HepG2 (cell line): ENCODE data around the gene DAPK1. TPM values are rescaled to one million over a fixed set of nuclear protein-coding genes. Genes with fewer than 3 reads are reported as not detected.

Experiments used
- ATAC-seq: fragments of 200-7000 bp; cut with Tn5 transposase; 3 replicates; pipeline ENCODE4 v1.9.1; 2020; ENCODE audit warnings: mild to moderate bottlenecking, moderate library complexity
- BruUV-seq: library from RNA; stranded (reverse); fragments of 400-500 nt; replicated peaks from 2 replicates; lab custom pipeline; 2021; lab: Mats Ljungman, UMichigan
- CTCF ChIA-PET: fragments of 300-600 bp; formaldehyde crosslinking; extraction: SDS; loops from one replicate; lab custom pipeline; 2021; ENCODE audit warnings: low total read pairs, inconsistent platforms, low intra/inter-chr PET ratio; lab: Yijun Ruan, JAX
- POLR2A ChIA-PET: fragments of 350-600 bp; sonication (Branson Sonifier 250); formaldehyde crosslinking; loops from one replicate; lab custom pipeline; 2020; ENCODE audit warnings: antibody characterized with exemption, inconsistent platforms; lab: Yijun Ruan, JAX
- DNase-seq: peaks from one replicate; pipeline ENCODE4 v3.0.0-alpha.2; 2015; ENCODE audit warnings: low spot score
- FAIRE-seq: peaks from 3 replicates; lab custom pipeline; 2011; peaks lifted over from hg19 to GRCh38; lab: Jason Lieb, UNC
- H2AFZ ChIP-seq: one replicate; pipeline ENCODE4 v1.6.1; 2011; ENCODE audit warnings: low read length, inconsistent platforms
- H3K27ac ChIP-seq: fragments of 300-600 bp; 3 replicates; pipeline ENCODE4 v1.8.0; 2011; ENCODE audit warnings: mixed run types, mild to moderate bottlenecking, mixed read lengths, low read length, inconsistent platforms; ENCODE audit not compliant: insufficient read depth; ENCODE audit errors: extremely low read length
- H3K27me3 ChIP-seq, 2 experiments: fragments of 200-600 bp in 1 of 2; 2 replicates in 1 of 2; 3 replicates in 1 of 2; pipeline versions ENCODE4 v1.6.0 to v1.8.0; 2011; ENCODE audit warnings: low read length in 2 of 2, mild to moderate bottlenecking in 2 of 2, moderate library complexity in 2 of 2, inconsistent platforms in 1 of 2; ENCODE audit not compliant: insufficient read depth in 2 of 2, control insufficient read depth in 1 of 2
- H3K36me3 ChIP-seq, 2 experiments: fragments of 200-600 bp in 1 of 2; replicated peaks in 1 of 2; 2 replicates in 1 of 2; 3 replicates in 1 of 2; pipeline versions ENCODE4 v1.5.1 to v1.8.0; 2011; ENCODE audit warnings: low read length in 2 of 2, inconsistent platforms in 1 of 2; ENCODE audit not compliant: insufficient read depth in 2 of 2, control insufficient read depth in 1 of 2
- H3K4me1 ChIP-seq: 2 replicates; pipeline ENCODE4 v1.5.1; 2012; ENCODE audit warnings: low read length, inconsistent platforms; ENCODE audit not compliant: insufficient read depth
- H3K4me2 ChIP-seq: 2 replicates; pipeline ENCODE4 v1.6.0; 2011; ENCODE audit warnings: low read depth, low read length, inconsistent platforms
- H3K4me3 ChIP-seq, 3 experiments: fragments of 200-600 bp in 1 of 3; sonication (generic), shearing (Covaris generic) in 1 of 3; replicated peaks in 1 of 3; 2 replicates each; pipeline ENCODE4 v1.5.1; 2011 to 2016; ENCODE audit warnings: low read length in 3 of 3, inconsistent platforms in 2 of 3, low read depth in 2 of 3, mild to moderate bottlenecking in 2 of 3, control low read depth in 1 of 3, mixed read lengths in 1 of 3; ENCODE audit not compliant: insufficient read depth in 1 of 3
- H3K79me2 ChIP-seq: one replicate; pipeline ENCODE4 v1.6.1; 2011; ENCODE audit warnings: low read length, inconsistent platforms; ENCODE audit not compliant: insufficient read depth
- H3K9ac ChIP-seq: 2 replicates; pipeline ENCODE4 v1.6.0; 2011; ENCODE audit warnings: mild to moderate bottlenecking, low read depth, low read length, inconsistent platforms; ENCODE audit not compliant: insufficient read depth
- H3K9me3 ChIP-seq: 2 replicates; pipeline ENCODE4 v1.5.1; 2012; ENCODE audit warnings: mild to moderate bottlenecking, low read length
- H4K20me1 ChIP-seq: 2 replicates; pipeline ENCODE4 v1.6.0; 2011; ENCODE audit warnings: inconsistent platforms, mild to moderate bottlenecking, low read length, moderate library complexity; ENCODE audit not compliant: insufficient read depth
- ATF1 ChIP-seq: IDR thresholded peaks from 2 replicates; pipeline ENCODE4 v1.6.1; 2016; ENCODE audit warnings: mild to moderate bottlenecking, control low read depth
- ATRX ChIP-seq: sonication (generic); formaldehyde crosslinking; IDR thresholded peaks from 2 replicates; pipeline ENCODE4 v1.4.0; 2020; ENCODE audit warnings: missing genetic modification reagents, borderline replicate concordance
- CEBPG ChIP-seq: IDR thresholded peaks from 2 replicates; pipeline ENCODE4 v1.6.1; 2016
- CENPX ChIP-seq: sonication (generic); formaldehyde crosslinking; IDR thresholded peaks from 2 replicates; pipeline ENCODE4 v1.9.0; 2021; ENCODE audit warnings: mild to moderate bottlenecking, missing genetic modification reagents, moderate library complexity
- FOXA3 ChIP-seq: IDR thresholded peaks from 2 replicates; pipeline ENCODE4 v1.6.1; 2016; ENCODE audit warnings: missing genetic modification reagents, missing compliant biosample characterization
- GABPA ChIP-seq, 2 experiments: IDR thresholded peaks; 2 replicates each; pipeline ENCODE4 v1.6.1; 2011 to 2016; ENCODE audit warnings: low read depth in 2 of 2, low read length in 1 of 2, missing biosample characterization in 1 of 2, missing genetic modification characterization in 1 of 2
- MYNN ChIP-seq: sonication (generic); formaldehyde crosslinking; IDR thresholded peaks from 2 replicates; pipeline ENCODE4 v1.4.0; 2020; ENCODE audit warnings: mild to moderate bottlenecking, low read depth, missing genetic modification reagents
- POLR2AphosphoS5 ChIP-seq: IDR thresholded peaks from 2 replicates; pipeline ENCODE4 v1.6.1; 2012; ENCODE audit warnings: low read depth, low read length
- RORA ChIP-seq: sonication (generic); formaldehyde crosslinking; IDR thresholded peaks from 2 replicates; pipeline ENCODE4 v1.5.0; 2020; ENCODE audit warnings: mild to moderate bottlenecking, missing genetic modification reagents, moderate library complexity
- SRSF9 ChIP-seq: fragments of 200-400 bp; formaldehyde crosslinking; IDR thresholded peaks from 2 replicates; pipeline ENCODE4 v1.6.1; 2018; ENCODE audit warnings: borderline replicate concordance, mild to moderate bottlenecking, low read depth, low read length; ENCODE audit not compliant: insufficient read depth, poor library complexity, severe bottlenecking
- ZNF160 ChIP-seq: sonication (generic); formaldehyde crosslinking; IDR thresholded peaks from 2 replicates; pipeline ENCODE4 v1.8.0; 2022; ENCODE audit warnings: mild to moderate bottlenecking, inconsistent platforms, missing genetic modification reagents
- ZNF253 ChIP-seq: sonication (generic); formaldehyde crosslinking; IDR thresholded peaks from 2 replicates; pipeline ENCODE4 v1.8.0; 2022; ENCODE audit warnings: mild to moderate bottlenecking, missing genetic modification reagents, borderline replicate concordance
- ZNF441 ChIP-seq: sonication (generic); formaldehyde crosslinking; IDR thresholded peaks from 2 replicates; pipeline ENCODE4 v1.7.0; 2021; ENCODE audit warnings: missing genetic modification reagents, borderline replicate concordance
- ZNF589 ChIP-seq: sonication (generic); formaldehyde crosslinking; conservative IDR thresholded peaks from 2 replicates; pipeline ENCODE4 v1.8.0; 2022; ENCODE audit warnings: mild to moderate bottlenecking, moderate library complexity, missing genetic modification reagents
- WGBS: methylation state at CpG from one replicate; pipeline ENCODE4 v1.1.6; 2017; ENCODE audit warnings: low lambda C conversion rate; 5-methylcytosine and 5-hydroxymethylcytosine counted together
- in situ Hi-C: cut with HindIII; loops from 2 replicates; pipeline ENCODE4 v1.10.0; 2017; ENCODE audit warnings: low pct_unique_long_range_greater_than_20kb; ENCODE audit not compliant: extremely low pct_ligation_motif_present
- intact Hi-C: fragments of 100-400 bp; cut with micrococcal nuclease; formaldehyde crosslinking; loops from one replicate; pipeline ENCODE4 v1.10.0; 2022; ENCODE audit not compliant: unreplicated experiment
- polyA plus RNA-seq, 8 experiments: library from polyadenylated mRNA; depleted of rRNA in 3 of 8; stranded (reverse) in 7 of 8; unstranded in 1 of 8; fragments of >200 nt; fragmentation: Illumina TruSeq in 4 of 8; extraction: Trizol in 4 of 8; gene quantifications; 2 replicates each; pipeline versions ENCODE4 v1.2.1 to v1.2.3, GENCODE V29; 2011 to 2016; ENCODE audit warnings: low read depth in 4 of 8, missing spikeins in 1 of 8, mixed read lengths in 1 of 8; ENCODE audit not compliant: insufficient read depth in 1 of 8
- total RNA-seq, 5 experiments: library from RNA; depleted of rRNA; stranded (reverse); fragments of >200 nt; fragmentation: Illumina TruSeq; extraction: Trizol; gene quantifications; 2 replicates each; pipeline ENCODE4 v1.2.3, GENCODE V29; 2016; ENCODE audit warnings: low read depth in 1 of 5
- TF ChIP-seq, protein P1 (sequence below): sonication (generic); formaldehyde crosslinking; IDR thresholded peaks from 2 replicates; pipeline ENCODE4 v1.4.0; 2020; ENCODE audit warnings: missing genetic modification reagents
- TF ChIP-seq, protein P2 (sequence below): sonication (generic); formaldehyde crosslinking; IDR thresholded peaks from 2 replicates; pipeline ENCODE4; 2020; ENCODE audit warnings: missing genetic modification reagents, mild to moderate bottlenecking, borderline replicate concordance

The DAPK1 gene
- total and polyA plus RNA-seq, 2 of the 13 experiments (the other 11 are each of a cell fraction or from before 2014, with no cell fraction given) = 35.7 to 35.9 TPM

DNA sequence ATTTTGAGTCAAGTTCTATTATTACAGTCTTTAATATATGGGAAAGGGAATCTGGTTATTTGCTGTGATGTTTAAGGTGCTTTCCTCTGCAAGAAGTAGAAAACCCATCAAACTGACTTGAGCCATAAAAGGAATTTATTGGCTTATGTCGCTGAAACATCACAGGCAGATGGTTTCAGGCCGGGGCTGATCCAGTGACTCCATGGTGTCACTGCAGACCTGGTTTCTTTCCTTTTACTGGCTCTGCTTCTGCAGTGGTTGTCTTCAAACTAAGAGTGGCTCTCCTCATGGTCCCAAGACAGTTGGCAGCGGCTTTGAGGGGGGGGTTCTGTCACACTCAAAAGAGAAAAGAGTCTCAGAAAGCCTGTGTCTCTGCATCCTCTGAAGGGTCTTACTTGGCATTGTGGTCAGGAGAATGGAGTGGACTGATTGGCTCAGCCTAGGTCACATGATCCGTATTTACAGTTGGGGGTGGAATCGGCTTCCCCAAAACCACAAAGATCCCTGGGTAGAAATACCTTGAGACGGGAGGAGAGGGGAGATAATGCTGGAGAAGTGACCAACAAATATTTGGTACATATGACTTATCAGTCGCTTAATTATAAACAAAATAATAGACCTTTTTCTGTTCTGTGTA lies 106.3 kb downstream of the DAPK1 start:
- Histone ChIP-seq H3K4me3 (no peak overlapping the region), H3K79me2 (peaks cover 2% of the 10 kb centered on the region), H3K9me3 (no peaks in the 10 kb centered on the region), H3K9ac (no peak overlapping the region), H4K20me1 (no peaks in the 10 kb centered on the region), H3K4me1 (peaks cover 41% of the 10 kb centered on the region), H3K4me2 (no peak overlapping the region), H3K27ac (no peak overlapping the region), H2AFZ (no peak overlapping the region), H3K36me3 (peaks cover 5 to 35% of the 10 kb centered on the region in 2 experiments; a peak in 4 of 5 replicates), H3K27me3 (no peaks in the 10 kb centered on the region)
- intact Hi-C loops = no loop called here
- FAIRE-seq (no peak), ATAC-seq (no peak), DNase-seq (no peak)
- in situ Hi-C loops = no loop called here
- WGBS = 87% methylated on average over 7 of the region's 7 CpGs
- TF ChIP-seq, protein P1, sequence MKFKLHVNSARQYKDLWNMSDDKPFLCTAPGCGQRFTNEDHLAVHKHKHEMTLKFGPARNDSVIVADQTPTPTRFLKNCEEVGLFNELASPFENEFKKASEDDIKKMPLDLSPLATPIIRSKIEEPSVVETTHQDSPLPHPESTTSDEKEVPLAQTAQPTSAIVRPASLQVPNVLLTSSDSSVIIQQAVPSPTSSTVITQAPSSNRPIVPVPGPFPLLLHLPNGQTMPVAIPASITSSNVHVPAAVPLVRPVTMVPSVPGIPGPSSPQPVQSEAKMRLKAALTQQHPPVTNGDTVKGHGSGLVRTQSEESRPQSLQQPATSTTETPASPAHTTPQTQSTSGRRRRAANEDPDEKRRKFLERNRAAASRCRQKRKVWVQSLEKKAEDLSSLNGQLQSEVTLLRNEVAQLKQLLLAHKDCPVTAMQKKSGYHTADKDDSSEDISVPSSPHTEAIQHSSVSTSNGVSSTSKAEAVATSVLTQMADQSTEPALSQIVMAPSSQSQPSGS (CRISPR knock-in tag) = no peak
- TF ChIP-seq MYNN (no peak), RORA (no peak), ZNF253 (CRISPR knock-in tag) (no peak), ZNF589 (CRISPR knock-in tag) (no peak), ATRX (CRISPR knock-in tag) (no peak), ZNF441 (CRISPR knock-in tag) (no peak), CENPX (CRISPR knock-in tag) (no peak), GABPA (IDR thresholded peaks at IDR 0.05; ENCODE audit: low read depth, low read length) (no peak), GABPA (CRISPR knock-in tag; IDR thresholded peaks at IDR 0.05; ENCODE audit: low read depth) (no peak), CEBPG (no peak), POLR2AphosphoS5 (no peak), ZNF160 (CRISPR knock-in tag) (no peak), SRSF9 (no peak), FOXA3 (CRISPR knock-in tag) (no peak), ATF1 (CRISPR knock-in tag) (no peak)
- TF ChIP-seq, protein P2, sequence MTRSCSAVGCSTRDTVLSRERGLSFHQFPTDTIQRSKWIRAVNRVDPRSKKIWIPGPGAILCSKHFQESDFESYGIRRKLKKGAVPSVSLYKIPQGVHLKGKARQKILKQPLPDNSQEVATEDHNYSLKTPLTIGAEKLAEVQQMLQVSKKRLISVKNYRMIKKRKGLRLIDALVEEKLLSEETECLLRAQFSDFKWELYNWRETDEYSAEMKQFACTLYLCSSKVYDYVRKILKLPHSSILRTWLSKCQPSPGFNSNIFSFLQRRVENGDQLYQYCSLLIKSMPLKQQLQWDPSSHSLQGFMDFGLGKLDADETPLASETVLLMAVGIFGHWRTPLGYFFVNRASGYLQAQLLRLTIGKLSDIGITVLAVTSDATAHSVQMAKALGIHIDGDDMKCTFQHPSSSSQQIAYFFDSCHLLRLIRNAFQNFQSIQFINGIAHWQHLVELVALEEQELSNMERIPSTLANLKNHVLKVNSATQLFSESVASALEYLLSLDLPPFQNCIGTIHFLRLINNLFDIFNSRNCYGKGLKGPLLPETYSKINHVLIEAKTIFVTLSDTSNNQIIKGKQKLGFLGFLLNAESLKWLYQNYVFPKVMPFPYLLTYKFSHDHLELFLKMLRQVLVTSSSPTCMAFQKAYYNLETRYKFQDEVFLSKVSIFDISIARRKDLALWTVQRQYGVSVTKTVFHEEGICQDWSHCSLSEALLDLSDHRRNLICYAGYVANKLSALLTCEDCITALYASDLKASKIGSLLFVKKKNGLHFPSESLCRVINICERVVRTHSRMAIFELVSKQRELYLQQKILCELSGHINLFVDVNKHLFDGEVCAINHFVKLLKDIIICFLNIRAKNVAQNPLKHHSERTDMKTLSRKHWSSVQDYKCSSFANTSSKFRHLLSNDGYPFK (CRISPR knock-in tag) = no peak
- POLR2A ChIA-PET = no interaction called here
- no TSS peak for BruUV-seq
- CTCF ChIA-PET = no interaction called here
